K562 (cell line): Measurements from ENCODE around the gene TRPM6. TPM values are rescaled to one million over a fixed set of nuclear protein-coding genes. Genes with fewer than 3 reads are reported as not detected.

Experiments used
- ATAC-seq: fragments of 200-7000 bp; cut with Tn5 transposase; 3 replicates; pipeline ENCODE4 v1.9.1; 2020; ENCODE audit warnings: moderate library complexity
- BruUV-seq: library from RNA; stranded (reverse); fragments of 400-500 nt; replicated peaks from 2 replicates; lab custom pipeline; 2021; lab: Mats Ljungman, UMichigan
- CTCF ChIA-PET: fragments of 300-600 bp; formaldehyde crosslinking; extraction: SDS; loops from one replicate; lab custom pipeline; 2021; ENCODE audit warnings: low intra/inter-chr PET ratio; lab: Yijun Ruan, JAX
- POLR2A ChIA-PET: fragments of 300-600, 350-650 bp; sonication (Branson Sonifier 250); formaldehyde crosslinking; extraction: SDS; loops from one replicate; lab custom pipeline; 2021; ENCODE audit warnings: antibody characterized with exemption, inconsistent platforms; lab: Yijun Ruan, JAX
- DNase-seq, 4 experiments: peaks; one replicate each; pipeline versions ENCODE4 v3.0.0 to v3.0.0-alpha.2; 2011 to 2018; ENCODE audit warnings: low spot score in 3 of 4, mixed read lengths in 3 of 4; ENCODE audit errors: extremely low read depth in 1 of 4
- FAIRE-seq: peaks from 2 replicates; lab custom pipeline; 2011; peaks lifted over from hg19 to GRCh38; lab: Jason Lieb, UNC
- H2AFZ ChIP-seq: 2 replicates; pipeline ENCODE4 v1.6.0; 2011; ENCODE audit warnings: low read depth, low read length, control low read depth, inconsistent platforms
- H3K27ac ChIP-seq: fragments of 200-600 bp; 3 replicates; pipeline ENCODE4 v1.8.0; 2011; ENCODE audit warnings: low read depth, mild to moderate bottlenecking, control low read depth, inconsistent platforms, low read length, moderate library complexity, mixed read lengths; ENCODE audit errors: extremely low read depth
- H3K27me3 ChIP-seq, 2 experiments: fragments of 300-600 bp in 1 of 2; 2 replicates in 1 of 2; 3 replicates in 1 of 2; pipeline versions ENCODE4 v1.6.0 to v1.8.0; 2011; ENCODE audit warnings: inconsistent platforms in 2 of 2, low read length in 2 of 2, mild to moderate bottlenecking in 1 of 2, mixed read lengths in 1 of 2, moderate library complexity in 1 of 2; ENCODE audit not compliant: control insufficient read depth in 2 of 2, insufficient read depth in 2 of 2
- H3K36me3 ChIP-seq: fragments of 300-600 bp; 3 replicates; pipeline ENCODE4 v1.8.0; 2011; ENCODE audit warnings: mild to moderate bottlenecking, low read length, inconsistent platforms; ENCODE audit not compliant: control insufficient read depth, insufficient read depth
- H3K4me1 ChIP-seq, 2 experiments: fragments of 200-600 bp in 1 of 2; replicated peaks in 1 of 2; 2 replicates in 1 of 2; 3 replicates in 1 of 2; pipeline versions ENCODE4 v1.5.1 to v1.8.0; 2011; ENCODE audit warnings: inconsistent platforms in 2 of 2, low read length in 2 of 2, mild to moderate bottlenecking in 1 of 2, mixed read lengths in 1 of 2, moderate library complexity in 1 of 2; ENCODE audit not compliant: control insufficient read depth in 2 of 2, insufficient read depth in 2 of 2
- H3K4me2 ChIP-seq: 2 replicates; pipeline ENCODE4 v1.6.1; 2011; ENCODE audit warnings: low read length, control low read depth, inconsistent platforms, mixed read lengths; ENCODE audit not compliant: insufficient read depth
- H3K4me3 ChIP-seq: fragments of 200-600 bp; sonication (generic), shearing (Covaris generic); 2 replicates; pipeline ENCODE4 v1.5.1; 2016; ENCODE audit warnings: control low read depth, inconsistent platforms
- H3K79me2 ChIP-seq: fragments of 200-600 bp; 3 replicates; pipeline ENCODE4 v1.8.0; 2011; ENCODE audit warnings: low read length, inconsistent platforms; ENCODE audit not compliant: control insufficient read depth, insufficient read depth
- H3K9ac ChIP-seq, 2 experiments: 2 replicates each; pipeline versions ENCODE4 v1.6.0 to v1.6.1; 2011; ENCODE audit warnings: low read depth in 2 of 2, low read length in 2 of 2, control low read depth in 1 of 2, inconsistent platforms in 1 of 2, mild to moderate bottlenecking in 1 of 2, mixed read lengths in 1 of 2; ENCODE audit not compliant: insufficient read depth in 1 of 2
- H3K9me1 ChIP-seq: one replicate; pipeline ENCODE4 v1.6.0; 2011; ENCODE audit warnings: inconsistent platforms, mild to moderate bottlenecking, low read length, moderate library complexity; ENCODE audit not compliant: control insufficient read depth, insufficient read depth
- H3K9me3 ChIP-seq: replicated peaks from 2 replicates; pipeline ENCODE4 v1.5.1; 2011; ENCODE audit warnings: low read depth, low read length, inconsistent platforms; ENCODE audit not compliant: control insufficient read depth, insufficient read depth
- H4K20me1 ChIP-seq: replicated peaks from 2 replicates; pipeline ENCODE4 v1.6.1; 2011; ENCODE audit warnings: low read length, inconsistent platforms, mixed read lengths; ENCODE audit not compliant: control insufficient read depth, insufficient read depth
- RFX1 ChIP-seq: fragments of 450-650 bp; IDR thresholded peaks from 2 replicates; pipeline ENCODE4 v1.6.1; 2016; ENCODE audit warnings: mild to moderate bottlenecking, moderate library complexity
- SNRNP70 ChIP-seq: fragments of 200-400 bp; formaldehyde crosslinking; optimal IDR thresholded peaks from 2 replicates; pipeline ENCODE3; 2017; ENCODE audit warnings: low read depth, low read length
- U2AF2 ChIP-seq: fragments of 200-400 bp; formaldehyde crosslinking; optimal IDR thresholded peaks from 2 replicates; pipeline ENCODE3; 2017; ENCODE audit warnings: low read depth, mild to moderate bottlenecking, low read length
- WGBS: fragments of 100-300 bp; shearing (Covaris generic); methylation state at CpG from one replicate; pipeline ENCODE4 v1.1.6; 2016; ENCODE audit warnings: low coverage, mixed read lengths; ENCODE audit not compliant: insufficient coverage; ENCODE audit errors: missing lambda C conversion rate; 5-methylcytosine and 5-hydroxymethylcytosine counted together
- in situ Hi-C: fragments of 300-500 bp; cut with MboI; formaldehyde crosslinking; loops from 4 replicates; pipeline ENCODE4 v1.15.0; 2018; ENCODE audit warnings: inconsistent platforms, mixed read lengths
- intact Hi-C: fragments of 100-400 bp; cut with micrococcal nuclease; formaldehyde crosslinking; loops from 2 replicates; pipeline ENCODE4 v1.14.2; 2022
- polyA plus RNA-seq, 8 experiments: library from polyadenylated mRNA; depleted of rRNA in 4 of 8; stranded (reverse) in 5 of 8; unstranded in 3 of 8; fragments of >200 nt; fragmentation: Nextera tagmentation in 2 of 8; fragmentation: Illumina TruSeq in 1 of 8; extraction: Ambion mirVana in 2 of 8; extraction: Trizol in 1 of 8; gene quantifications; 2 replicates each; pipeline versions ENCODE4 v1.2.1 to v1.2.3, GENCODE V29; 2011 to 2014; ENCODE audit warnings: inconsistent platforms in 1 of 8, missing spikeins in 1 of 8
- total RNA-seq, 7 experiments: library from RNA; depleted of rRNA in 6 of 7; stranded (reverse); fragments of >200 nt in 6 of 7; fragmentation: Illumina TruSeq in 2 of 7; extraction: Trizol in 2 of 7; gene quantifications; 2 replicates each; pipeline versions ENCODE4 v1.2.1 to v1.2.3, GENCODE V29; 2011 to 2021; ENCODE audit warnings: low replicate concordance in 1 of 7

The TRPM6 gene
- total and polyA plus RNA-seq, 9 of the 15 experiments (the other 6 are each of a cell fraction or from before 2014, with no cell fraction given), result 0.03 to 0.16 (median 0.09) TPM

DNA sequence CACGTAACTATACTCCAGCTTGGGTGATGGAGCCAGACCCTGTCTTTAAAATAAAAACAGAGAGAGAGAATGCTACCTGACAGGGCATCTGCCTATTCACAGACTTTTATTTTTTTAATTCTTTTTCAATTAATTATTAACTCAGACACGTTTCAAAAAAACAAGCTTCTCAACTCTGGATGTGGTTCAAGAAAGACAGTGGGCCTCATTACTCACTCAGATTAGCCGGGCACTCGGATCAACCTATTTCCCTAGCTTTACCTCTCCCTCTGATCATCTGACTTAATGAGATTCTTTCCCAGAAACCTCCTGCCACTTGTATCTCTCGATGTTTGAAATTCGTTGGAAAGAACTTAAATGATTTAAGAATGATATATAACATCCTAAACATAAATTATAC is 134.1 kb downstream of the TRPM6 start:
- no peak overlapping the region for H3K27ac ChIP-seq
- WGBS, result 12% methylated on average over 6 of the region's 6 CpGs
- no peaks in the 10 kb centered on the region for H3K9me1 ChIP-seq
- no peaks in the 10 kb centered on the region for H3K4me1 ChIP-seq
- H3K4me2 ChIP-seq, result no peak overlapping the region
- H2AFZ ChIP-seq, result no peak overlapping the region
- no peak for ATAC-seq
- DNase-seq, result no peak
- no peak overlapping the region for H3K4me3 ChIP-seq
- H3K9me3 ChIP-seq, result no peaks in the 10 kb centered on the region
- ChIA-PET CTCF (no interaction called here), POLR2A (no interaction called here)
- no peak for FAIRE-seq
- no peaks in the 10 kb centered on the region for H3K36me3 ChIP-seq
- no peak for TF ChIP-seq SNRNP70
- TF ChIP-seq RFX1, result no peak
- H3K79me2 ChIP-seq, result no peaks in the 10 kb centered on the region
- intact Hi-C loops, result no loop called here
- H4K20me1 ChIP-seq, result no peaks in the 10 kb centered on the region
- no TSS peak for BruUV-seq
- in situ Hi-C loops, result no loop called here
- no peaks in the 10 kb centered on the region for H3K27me3 ChIP-seq
- no peak overlapping the region for H3K9ac ChIP-seq

DNA sequence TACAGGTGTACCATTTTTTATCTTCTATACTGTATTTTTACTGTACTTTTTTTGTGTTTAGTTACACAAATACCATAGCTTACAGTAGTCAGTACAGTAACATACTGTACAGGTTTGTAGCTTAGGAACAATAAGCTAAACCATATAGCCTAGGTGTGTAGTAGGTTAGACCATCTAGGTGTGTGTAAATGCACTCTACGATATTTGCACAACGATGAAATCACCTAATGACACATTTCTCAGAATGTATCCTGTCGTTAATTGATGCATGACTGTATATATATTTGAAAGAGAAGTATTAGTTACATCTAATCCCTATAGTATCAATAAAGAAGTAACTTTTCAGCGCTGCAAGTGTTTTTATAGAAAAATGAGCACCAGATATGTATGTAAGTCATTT is 138.8 kb downstream of the TRPM6 start:
- TF ChIP-seq U2AF2, result no peak
- Histone ChIP-seq H3K27me3 (no peaks in the 10 kb centered on the region), H3K9ac (no peak overlapping the region), H3K36me3 (no peaks in the 10 kb centered on the region), H3K4me2 (no peak overlapping the region), H3K4me3 (no peak overlapping the region), H3K9me3 (no peaks in the 10 kb centered on the region), H3K27ac (no peak overlapping the region), H4K20me1 (no peaks in the 10 kb centered on the region), H3K4me1 (no peaks in the 10 kb centered on the region), H3K79me2 (no peaks in the 10 kb centered on the region), H3K9me1 (no peaks in the 10 kb centered on the region), H2AFZ (no peak overlapping the region)
- no peak for ATAC-seq
- WGBS, result 0% methylated on average over 4 of the region's 4 CpGs
- intact Hi-C loops, result loop anchor here (10.0 kb wide), 2 partner anchors 1064 to 1544 kb away; no protein-coding TSS in a partner anchor
- BruUV-seq, result no TSS peak
- ChIA-PET CTCF (no interaction called here), POLR2A (no interaction called here)
- FAIRE-seq, result no peak
- DNase-seq, result no peak
- in situ Hi-C loops, result loop anchor here (25.0 kb wide), 1 partner anchor 1062 kb away; no protein-coding TSS in a partner anchor
